Stimulated activated CD8-positive, alpha-beta memory T cell treated with anti-CD3 and anti-CD28 coated beads, Interleukin-4, amount 100 ng/mL, for 48 hours (primary cell): ENCODE results near the gene SLC16A10.
"Not testable (repeated sequence)": the region's sequence is repeated elsewhere in the genome, so short reads cannot be mapped to it uniquely, and the experiment has no call there.

Source experiments
- DNase-seq: peaks from one replicate; pipeline ENCODE4 v3.0.0-alpha.2; 2020

Gene SLC16A10, protein sequence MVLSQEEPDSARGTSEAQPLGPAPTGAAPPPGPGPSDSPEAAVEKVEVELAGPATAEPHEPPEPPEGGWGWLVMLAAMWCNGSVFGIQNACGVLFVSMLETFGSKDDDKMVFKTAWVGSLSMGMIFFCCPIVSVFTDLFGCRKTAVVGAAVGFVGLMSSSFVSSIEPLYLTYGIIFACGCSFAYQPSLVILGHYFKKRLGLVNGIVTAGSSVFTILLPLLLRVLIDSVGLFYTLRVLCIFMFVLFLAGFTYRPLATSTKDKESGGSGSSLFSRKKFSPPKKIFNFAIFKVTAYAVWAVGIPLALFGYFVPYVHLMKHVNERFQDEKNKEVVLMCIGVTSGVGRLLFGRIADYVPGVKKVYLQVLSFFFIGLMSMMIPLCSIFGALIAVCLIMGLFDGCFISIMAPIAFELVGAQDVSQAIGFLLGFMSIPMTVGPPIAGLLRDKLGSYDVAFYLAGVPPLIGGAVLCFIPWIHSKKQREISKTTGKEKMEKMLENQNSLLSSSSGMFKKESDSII

DNA sequence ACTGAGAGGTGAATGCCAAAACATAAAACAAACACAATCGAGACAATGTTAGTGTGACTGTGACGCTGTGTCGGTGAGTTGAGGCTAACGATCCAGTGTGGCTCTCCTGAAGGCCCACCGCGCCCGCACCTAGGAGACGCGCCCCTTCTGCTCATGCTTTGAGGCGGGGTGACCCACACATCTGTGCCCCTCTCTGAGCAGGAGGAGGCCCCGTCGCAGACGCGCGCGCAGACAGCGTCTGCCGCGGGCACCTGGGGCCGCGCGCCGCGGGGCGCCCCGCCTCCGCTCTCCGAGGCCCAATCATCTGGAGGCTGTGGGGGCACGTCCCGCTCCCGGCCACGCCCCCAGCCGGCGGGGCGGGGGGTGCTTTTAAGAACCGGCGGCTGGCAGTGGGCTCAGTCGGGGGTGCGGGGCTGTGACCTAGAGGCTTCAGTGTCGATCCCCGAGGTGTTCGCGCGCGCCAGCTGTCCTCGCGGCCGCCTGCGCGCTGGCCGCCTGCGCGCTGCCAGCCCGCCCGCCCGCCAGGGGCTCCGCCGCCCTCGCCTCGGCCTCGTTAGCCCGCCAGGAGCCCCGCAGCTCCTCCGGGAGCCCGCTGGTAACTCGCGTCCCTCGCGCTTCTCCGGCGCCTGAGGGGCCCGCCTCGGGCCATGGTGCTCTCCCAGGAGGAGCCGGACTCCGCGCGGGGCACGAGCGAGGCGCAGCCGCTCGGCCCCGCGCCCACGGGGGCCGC, at the start of gene SLC16A10:
TSS of gene SLC16A10 (plus strand) at position 398 of the 730 bp plus-strand sequence. CDS start at position 648, 250 bp downstream.
- peak; percentile 81 for DNase-seq

DNA sequence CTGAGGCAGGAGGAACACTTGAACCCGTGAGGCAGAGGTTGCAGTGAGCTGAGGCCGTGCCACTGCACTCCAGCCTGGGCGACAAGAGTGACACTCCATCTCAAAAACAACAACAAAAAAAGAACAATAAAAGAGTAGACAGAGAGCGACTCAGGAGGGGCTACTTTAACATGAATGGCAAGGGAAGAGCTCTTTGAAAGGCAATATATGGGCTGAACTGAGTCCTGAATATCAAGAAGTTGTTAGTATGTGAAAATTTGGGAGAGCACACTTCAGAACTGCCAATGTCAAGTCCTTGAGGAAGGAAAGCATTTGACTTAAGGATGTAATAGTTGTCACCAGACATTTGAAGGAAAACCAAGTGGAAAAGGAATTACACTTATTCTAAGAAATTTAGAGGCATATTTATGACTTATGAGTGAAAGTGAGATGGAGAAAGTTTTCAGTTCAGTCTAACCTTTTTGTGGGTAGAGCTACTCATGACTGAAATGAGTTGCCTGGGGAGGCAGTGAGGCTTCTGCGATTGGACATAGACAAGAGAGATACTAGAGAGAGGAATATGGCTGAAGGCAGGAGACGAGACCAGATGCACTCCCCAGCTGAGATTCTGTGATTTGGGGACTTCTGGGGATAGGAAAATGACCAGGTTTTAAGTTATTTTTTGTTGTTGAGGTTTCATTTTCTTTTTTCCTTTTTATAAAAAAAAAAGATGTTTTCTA, 48.6 kb upstream of the SLC16A10 start:
- DNase-seq = peak; percentile 38

DNA sequence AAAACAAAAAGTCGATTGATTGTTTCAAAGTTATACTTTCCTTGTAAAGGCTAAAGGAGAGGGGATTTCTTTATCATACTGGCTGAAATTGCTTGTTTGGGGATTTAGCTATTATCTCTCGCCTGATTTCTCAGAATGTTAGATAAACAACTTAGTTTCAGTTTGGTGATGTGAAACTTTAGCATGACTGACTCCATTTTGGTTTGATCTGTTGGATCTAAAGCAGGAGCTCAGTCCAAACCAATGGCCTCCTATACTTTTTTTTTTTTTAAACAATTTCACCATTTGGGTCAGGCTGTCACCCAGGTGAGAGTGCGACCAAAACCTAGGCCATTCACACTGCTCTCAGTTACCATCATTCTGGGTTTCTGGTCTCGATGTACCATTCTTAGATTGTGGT, 45.4 kb upstream of the SLC16A10 start:
- no peak for DNase-seq

DNA sequence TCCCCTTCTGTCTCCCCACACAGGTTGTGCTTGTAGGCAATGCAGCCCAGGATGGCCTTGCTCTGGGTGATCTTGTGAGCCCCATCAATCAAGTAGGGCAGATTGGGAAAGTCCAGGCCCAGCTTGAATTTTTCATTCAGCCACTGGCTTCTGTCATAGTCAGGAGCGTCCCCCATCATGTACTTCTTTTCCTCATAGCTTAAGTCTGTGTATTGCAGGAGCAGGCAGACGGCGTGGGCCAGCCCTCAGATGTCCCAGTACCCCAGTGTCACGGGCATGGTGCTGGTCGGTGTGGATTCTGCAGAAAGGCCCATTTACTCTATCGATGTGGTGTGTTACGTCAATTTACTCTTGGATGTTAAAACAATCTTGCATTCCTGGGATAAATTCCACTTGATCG, 40.1 kb upstream of the SLC16A10 start:
- no peak for DNase-seq

DNA sequence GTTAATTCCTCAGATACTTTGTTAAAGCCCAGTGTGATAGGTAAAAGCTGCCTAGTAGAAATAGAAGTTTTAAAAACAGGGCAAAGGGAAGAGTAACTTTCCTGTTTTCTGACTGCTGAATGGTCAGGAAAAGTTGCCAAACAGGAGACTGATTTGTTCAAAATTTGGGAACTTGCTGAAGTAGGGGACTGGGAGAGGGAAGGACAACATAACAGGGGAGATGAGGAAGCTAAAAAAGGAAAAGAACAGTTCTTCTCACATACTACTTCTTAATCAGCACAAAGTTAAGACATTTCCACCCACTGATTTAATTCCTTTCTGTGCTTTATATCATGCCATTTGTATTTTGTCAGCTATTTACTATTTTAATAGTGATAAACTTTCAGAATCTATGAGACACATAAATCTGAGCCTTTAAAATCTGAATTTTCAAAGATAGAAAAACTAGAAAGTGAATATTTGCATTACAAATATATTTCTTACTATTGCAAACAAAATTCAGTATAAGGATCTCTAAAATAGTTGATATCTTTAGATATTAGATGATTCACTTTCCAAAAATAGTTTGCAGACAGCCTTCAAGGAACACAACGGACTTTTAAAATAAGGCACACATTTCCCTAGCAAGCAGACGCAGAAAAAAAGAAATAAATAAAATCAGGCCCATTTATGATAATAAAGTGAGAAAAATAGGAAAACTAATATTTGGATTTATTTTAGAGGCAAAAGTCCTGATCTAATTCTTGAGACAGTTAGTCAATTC, 36.9 kb upstream of the SLC16A10 start:
- no peak for DNase-seq

DNA sequence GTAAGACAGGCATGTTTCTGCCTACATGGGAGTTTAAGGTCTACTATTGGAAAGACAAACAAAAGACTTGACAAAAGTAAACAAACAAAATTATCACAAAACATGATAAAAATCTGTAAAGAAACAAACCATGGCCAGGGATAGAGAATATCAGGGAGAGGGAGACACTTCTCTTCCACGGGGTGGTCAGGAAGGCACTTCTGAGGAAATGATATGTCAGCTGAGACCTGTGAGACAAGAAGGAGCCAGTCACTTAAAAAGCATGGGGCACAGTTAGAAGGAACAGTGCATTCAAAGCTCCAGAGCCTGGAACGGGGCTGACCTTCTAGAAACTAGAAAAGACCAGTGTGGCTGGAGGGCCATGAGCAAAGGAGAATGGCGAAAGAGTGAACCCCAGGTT, 35.1 kb upstream of the SLC16A10 start:
- DNase-seq = no peak

DNA sequence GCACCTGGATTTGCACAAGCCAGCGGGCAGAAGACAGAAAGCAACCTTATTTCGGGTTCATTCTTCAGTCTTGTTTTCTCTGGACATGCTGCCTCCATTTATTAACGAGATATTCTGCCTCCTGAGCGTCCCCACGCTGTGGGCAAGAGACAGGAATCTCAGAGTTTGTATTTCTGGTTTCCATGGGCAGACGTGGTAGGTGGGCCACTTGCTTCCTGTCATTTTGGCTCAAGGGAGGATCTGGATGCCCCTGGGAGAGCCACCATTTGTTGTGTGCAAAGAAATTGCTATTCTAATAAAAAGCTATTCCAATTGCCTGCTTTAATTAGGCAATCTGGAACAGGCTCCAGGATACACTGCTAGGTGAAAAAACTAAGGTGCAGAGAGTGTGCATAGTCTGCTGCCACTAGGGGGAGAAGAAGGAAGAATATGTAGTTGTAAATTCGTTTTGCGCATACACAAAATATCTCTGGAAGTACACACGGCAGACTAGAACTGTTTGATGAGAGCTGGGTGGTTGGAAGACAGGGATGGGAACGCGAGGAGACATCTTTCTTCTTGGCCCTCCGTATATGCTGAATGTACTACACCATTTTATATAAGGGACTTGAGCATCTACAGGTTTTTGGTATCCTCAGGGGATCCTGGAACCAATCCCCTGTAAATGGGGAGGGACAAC, 30.1 kb upstream of the SLC16A10 start:
- no peak for DNase-seq

DNA sequence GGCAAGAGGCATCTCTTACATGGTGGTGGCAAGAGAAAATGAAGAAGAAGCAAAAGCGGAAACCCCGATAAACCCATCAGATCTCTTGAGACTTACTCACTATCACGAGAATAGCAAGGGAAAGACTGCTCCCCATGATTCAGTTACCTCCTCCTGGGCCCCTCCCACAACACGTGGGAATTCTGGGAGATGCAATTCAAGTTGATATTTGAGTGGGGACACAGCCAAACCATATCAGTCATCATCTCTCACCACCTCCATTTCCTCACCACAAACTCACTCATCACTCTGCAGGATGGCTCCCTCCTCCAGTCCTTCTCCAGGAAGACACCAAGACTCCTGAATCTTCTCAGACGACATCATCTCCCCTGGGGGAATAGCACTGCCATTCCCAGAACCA, 25.8 kb upstream of the SLC16A10 start:
- no peak for DNase-seq

DNA sequence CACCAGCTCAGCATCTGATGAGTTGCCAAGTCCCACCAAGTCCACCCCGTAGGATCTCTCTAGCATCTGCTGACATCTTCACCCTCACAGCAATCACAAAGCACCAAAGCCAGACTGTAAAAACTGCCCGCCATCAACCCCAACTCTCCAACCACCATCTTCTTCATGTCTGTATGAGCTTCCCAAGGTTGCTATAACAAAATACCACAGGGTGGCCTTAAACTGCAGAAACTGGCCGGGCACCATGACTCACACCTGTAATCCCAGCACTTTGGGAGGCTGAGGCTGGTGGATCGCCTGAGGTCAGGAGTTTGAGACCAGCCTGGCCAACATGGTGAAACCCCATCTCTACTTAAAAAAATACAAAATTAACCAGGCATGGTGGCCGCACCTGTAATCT, 25.3 kb upstream of the SLC16A10 start:
- not testable (repeated sequence) for DNase-seq

DNA sequence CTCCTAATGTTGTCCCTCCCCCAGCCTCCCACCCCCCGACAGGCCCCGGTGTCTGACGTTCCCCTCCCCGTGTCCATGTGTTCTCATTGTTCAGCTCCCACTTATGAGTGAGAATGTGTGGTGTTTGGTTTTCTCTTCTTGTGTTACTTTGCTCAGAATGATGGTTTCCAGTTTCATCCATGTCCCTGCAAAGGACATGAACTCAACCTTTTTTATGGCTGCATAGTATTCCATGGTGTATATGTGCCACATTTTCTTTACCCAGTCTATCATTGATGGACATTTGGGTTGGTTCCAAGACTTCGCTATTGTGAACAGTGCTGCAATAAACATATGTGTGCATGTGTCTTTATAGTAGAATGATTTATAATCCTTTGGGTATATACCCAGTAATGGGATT, 24.4 kb upstream of the SLC16A10 start:
- DNase-seq = not testable (repeated sequence)

DNA sequence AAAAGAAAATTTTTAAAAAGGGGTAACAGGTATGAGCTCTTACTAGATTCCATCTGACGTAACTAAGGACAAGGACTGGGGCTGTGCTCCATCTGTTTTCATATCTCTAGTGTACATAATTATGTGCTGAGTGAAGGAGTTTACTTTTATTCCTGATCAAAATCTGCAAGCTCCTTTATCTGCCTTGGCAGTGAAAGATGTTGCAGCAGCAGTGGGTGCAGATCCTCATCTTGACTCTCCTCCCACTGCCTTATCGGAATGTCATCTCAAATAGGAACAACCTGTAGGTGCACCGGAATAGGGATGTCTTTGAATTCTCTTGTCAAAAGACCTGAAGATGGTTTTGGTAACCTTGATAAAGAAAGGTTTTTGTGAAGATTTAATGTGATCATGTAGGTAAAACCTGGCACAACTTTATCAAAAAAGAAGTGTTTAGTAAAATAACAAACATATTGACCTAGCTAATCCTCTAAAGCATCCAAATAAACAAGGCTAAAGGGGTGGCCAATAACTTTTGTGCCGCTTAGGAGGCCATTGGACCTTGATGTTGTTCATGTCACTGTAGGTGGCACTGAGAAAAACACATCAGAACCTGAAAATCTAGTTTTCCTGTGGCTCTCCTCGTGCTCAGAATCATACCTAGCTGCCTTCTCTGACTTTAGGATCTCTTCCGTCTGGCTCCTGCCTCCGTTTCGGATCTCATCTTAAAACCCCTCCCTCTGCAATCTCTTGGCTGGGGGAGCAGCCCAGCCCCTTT, 19.0 kb upstream of the SLC16A10 start:
- DNase-seq = no peak

DNA sequence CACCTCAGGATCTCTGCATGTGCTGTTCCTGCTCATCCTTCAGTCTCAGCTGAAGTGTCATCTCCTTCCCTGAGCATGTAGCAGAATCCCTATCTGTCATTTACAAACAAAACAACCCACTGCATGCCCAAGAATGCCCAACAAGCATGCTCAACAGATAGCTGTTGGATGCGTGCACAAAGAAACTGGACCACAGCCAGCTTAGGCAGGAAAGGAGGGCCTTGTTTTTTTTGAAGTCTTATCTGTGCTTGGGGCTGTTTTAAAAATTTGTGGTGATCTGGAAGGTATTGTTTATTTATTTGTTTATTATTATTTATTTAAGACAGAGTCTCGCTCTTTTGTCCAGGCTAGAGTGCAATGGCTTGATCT, 18.5 kb upstream of the SLC16A10 start:
- no peak for DNase-seq

DNA sequence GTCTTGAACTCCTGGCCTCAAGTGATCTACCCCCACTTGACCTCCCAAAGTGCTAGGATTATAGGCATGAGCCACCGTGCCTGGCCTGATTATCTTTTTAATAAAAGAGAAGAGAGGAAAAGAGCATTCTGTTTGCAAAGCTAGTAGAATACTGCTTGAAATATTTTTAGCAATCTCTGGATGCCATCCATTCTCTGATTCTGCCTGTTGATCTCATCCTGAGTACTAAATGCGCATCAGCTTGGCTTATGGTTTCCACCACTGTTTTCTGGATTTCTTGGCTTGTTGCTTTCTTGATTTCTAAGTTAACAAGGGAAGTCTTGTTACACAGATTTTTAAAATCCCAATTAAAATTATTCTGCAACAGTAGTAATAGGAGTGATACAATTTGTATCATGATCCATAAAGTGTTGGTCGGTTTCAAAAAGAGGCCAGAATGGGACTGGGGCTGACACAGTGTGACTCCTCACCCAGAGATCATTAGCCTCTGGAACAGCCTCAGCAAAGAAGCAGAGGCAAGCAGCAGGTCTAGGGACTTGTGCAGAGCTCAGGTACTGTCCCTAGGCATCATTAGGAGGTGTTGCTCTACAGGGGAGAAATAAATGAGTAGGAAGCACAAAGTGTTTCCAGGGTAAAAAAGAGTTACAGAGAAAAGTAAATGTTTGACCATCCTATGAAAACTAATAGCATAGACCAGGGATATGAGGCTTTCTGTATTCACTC, 17.8 kb upstream of the SLC16A10 start:
- DNase-seq = no peak

DNA sequence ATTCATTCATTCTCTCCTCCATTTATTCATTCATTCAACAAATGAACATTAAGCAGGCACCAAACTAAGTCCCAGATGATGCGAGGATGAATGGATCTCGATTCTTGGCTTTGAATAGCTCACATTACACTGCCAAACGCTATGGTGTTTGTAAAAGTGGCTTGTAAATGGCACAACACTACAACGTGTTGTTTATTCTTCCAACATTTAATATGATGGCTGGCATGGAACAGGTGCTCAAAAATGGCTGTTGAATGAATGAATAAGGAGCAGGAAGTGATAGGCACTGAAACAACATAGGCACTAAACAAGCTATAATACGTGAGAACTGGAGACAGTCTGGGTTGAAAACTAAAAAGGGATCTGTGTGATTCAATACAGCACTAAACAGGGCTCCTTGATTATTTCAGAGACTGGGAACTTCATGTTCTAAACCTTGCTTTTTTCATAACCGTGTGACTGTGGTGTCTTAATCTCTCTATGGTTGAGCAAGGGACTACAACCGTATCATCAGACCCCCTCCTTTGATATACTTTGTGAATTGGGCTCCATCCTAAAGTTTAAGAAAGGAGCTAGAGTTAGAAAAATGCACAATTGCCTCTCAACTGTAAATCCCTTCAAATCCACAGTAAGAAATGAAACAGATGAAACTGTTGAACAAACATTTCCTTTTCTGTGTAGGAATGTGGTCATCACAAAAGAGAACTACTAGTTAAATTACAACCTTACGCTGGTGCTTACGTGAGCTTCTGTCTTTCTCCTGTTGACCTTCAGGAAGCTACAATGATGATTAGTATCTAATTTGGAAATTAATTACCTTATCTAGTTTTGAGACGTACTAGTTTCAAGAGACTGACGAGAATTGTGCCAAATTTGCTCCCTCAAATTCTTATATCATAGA, 16.9 kb upstream of the SLC16A10 start:
- DNase-seq = no peak

DNA sequence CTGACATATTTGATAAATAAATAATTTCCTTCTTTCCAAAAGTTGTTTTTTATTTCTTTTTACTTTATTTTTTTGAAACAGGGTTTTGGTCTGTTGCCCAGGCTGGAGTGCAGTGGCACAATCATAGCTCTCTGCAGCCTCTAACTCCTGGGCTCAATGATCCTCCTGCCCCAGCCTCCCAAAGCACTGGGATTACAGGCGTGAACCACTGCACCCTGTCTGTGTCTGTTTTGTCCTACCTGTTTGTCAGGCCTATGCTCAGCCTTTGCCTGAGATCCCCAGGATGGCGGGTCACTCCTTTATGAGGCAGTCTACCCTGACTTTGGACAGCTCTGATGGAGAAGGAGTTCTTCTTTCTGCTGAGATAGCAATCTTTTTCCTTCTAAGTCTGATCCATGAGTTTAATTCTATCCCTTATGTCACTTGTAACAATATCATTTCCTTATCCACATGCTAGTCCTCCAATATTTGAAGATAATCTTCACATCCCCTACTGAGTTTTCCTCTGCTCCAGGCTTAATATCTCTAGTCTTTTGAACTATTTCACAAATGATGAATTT, 14.4 kb upstream of the SLC16A10 start:
- DNase-seq = no peak

DNA sequence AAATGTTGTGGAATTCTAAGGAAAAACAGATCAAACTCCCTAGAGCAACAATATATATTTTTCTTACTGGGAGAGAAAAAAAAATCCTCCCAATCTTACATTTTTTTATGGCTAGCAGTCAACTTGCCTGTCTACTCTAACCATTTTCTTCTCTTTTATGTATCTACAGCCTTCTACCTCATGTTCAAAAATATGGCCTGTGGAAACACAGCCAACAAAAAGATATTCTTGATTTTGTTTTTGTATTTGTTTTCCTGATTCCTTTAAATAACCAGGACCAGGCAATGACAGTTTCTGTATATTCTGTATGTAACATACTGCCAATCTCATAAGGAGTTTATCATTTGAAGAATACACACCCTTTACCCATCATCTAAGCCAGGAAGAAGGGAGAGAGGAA, 13.0 kb upstream of the SLC16A10 start:
- DNase-seq = no peak

DNA sequence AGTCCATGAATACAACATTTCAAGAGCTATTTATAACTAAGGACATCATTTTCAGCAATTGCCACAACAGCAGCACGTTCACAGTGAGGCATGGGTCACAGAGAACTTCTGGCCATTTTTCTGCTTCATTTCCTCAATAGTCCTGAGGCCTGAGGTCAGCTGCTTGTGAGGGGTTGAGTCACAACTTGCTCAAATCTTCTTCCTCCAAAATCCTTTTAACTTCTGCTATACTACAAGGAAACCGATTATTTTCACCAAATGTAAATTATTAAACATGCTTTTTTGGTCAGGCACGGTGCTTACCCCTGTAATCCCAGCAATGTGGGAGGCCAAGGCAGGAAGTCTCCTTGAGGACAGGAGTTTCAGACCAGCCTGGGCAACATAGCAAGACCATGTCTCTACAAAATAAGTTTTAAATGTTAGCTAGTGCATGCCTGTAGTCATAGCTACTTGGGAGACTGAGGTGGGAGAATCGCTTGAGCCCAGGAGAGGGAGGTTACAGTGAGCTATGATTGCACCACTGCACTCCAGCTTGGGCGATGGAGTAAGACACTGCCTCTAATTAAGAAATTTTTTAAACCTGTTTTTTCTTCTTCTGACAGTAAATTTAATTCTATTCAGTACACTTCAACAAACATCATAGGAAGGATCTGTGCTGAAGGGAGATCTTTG, 11.1 kb upstream of the SLC16A10 start:
- DNase-seq = no peak

DNA sequence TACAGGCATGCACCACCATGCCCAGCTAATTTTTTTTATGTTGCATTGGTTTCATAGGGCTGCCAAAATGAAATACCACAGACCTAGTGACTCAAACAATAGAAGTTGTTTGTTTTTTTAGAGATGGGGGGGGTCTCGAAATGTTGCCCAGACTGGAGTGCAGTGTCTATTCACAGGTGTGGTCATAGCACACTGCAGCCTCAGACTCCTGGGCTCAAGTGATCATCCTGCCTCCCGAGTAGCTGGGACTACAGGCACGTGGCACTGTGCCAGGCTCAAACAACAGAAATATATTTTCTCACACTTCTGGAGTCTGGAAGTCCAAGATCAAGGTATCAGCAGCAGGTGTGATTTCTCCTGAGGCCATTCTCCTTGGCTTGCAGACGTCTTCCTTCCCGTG, 6.6 kb upstream of the SLC16A10 start:
- DNase-seq = no peak

DNA sequence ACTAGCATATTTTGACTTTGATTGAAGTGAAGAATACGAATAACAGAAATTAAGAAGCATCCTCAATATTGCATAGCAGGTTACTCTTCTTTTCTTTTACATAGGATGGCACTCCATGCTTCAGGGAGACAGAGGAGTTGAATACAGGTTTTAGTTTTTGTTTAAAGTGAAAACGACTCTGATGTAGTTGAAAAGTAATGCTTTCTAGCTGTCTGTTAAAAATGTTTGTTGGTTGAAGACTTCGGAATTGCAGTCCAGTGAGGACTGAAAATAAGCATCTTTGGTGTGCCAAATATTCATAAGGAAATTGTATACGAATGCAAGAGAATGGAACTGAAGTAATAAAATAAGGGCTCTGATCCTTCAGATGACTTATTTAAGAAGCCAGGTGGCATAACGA, 618 bp upstream of the SLC16A10 start:
- DNase-seq = no peak
